ENCODE data around the gene ADPRHL1.

DNA sequence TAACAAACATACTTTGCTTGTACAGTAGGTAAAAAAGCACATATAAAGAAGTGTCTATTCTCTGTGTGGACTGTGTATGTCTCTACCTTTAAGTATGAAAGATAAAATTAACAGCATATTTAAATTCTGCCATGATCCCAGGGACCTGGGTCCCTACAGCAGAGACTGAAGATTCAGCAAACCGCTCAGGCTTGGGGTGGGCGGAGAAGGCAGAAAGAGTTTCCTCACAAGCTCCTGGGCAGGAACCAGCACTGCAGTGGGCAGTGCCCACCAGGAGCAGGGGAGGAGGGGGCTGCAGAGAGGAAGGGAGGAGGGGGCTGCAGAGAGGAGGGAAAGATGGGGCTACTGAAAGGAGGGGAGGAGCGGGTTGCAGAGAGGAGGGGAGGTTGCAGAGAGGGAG, 44.7 kb downstream of the ADPRHL1 start:
- TF ChIP-seq, protein P1, sequence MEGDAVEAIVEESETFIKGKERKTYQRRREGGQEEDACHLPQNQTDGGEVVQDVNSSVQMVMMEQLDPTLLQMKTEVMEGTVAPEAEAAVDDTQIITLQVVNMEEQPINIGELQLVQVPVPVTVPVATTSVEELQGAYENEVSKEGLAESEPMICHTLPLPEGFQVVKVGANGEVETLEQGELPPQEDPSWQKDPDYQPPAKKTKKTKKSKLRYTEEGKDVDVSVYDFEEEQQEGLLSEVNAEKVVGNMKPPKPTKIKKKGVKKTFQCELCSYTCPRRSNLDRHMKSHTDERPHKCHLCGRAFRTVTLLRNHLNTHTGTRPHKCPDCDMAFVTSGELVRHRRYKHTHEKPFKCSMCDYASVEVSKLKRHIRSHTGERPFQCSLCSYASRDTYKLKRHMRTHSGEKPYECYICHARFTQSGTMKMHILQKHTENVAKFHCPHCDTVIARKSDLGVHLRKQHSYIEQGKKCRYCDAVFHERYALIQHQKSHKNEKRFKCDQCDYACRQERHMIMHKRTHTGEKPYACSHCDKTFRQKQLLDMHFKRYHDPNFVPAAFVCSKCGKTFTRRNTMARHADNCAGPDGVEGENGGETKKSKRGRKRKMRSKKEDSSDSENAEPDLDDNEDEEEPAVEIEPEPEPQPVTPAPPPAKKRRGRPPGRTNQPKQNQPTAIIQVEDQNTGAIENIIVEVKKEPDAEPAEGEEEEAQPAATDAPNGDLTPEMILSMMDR (optimal IDR thresholded peaks at IDR 0.05 in 1 of 3, IDR thresholded peaks at IDR 0.05 in 1 of 3, conservative IDR thresholded peaks at IDR 0.05 in 1 of 3; ENCODE audit: extremely low read depth in 1 of 3, insufficient read depth in 2 of 3, low read length in 3 of 3), result no peak
- no peak for TF ChIP-seq EZH2 (IDR thresholded peaks at IDR 0.05; ENCODE audit: low read length)

All from keratinocyte (primary cell).